ENCODE data around the gene IP6K3.

Gene IP6K3

GRCh38 chr6:33766921-33767907 lies 20.5 kb upstream of the IP6K3 start:
- no peak for TF ChIP-seq CTCF (IDR thresholded peaks at IDR 0.05; ENCODE audit: low read depth, low read length, missing control alignments)
- H3K4me3 ChIP-seq (replicated peaks; ENCODE audit: low read depth, low read length) = no peak overlapping the region
- DNase-seq (ENCODE audit: extremely low read depth, low read depth) = no peak

GRCh38 chr6:33765368-33765767 lies 18.7 kb upstream of the IP6K3 start:
- no peak for DNase-seq (ENCODE audit: extremely low read depth, low read depth)
- TF ChIP-seq CTCF (IDR thresholded peaks at IDR 0.05; ENCODE audit: low read depth, low read length, missing control alignments) = no peak
- H3K4me3 ChIP-seq (replicated peaks; ENCODE audit: low read depth, low read length) = no peak overlapping the region

GRCh38 chr6:33764036-33764435 lies 17.3 kb upstream of the IP6K3 start:
- H3K4me3 ChIP-seq (replicated peaks; ENCODE audit: low read depth, low read length) = no peak overlapping the region
- no peak for DNase-seq (ENCODE audit: extremely low read depth, low read depth)
- TF ChIP-seq CTCF (IDR thresholded peaks at IDR 0.05; ENCODE audit: low read depth, low read length, missing control alignments) = no peak

- no peak for DNase-seq (ENCODE audit: extremely low read depth, low read depth)
- no peak overlapping the region for H3K4me3 ChIP-seq (replicated peaks; ENCODE audit: low read depth, low read length)
- TF ChIP-seq CTCF (IDR thresholded peaks at IDR 0.05; ENCODE audit: low read depth, low read length, missing control alignments) = no peak
Observed at GRCh38 chr6:33763483-33763882, 16.8 kb upstream of the IP6K3 start.

GRCh38 chr6:33762713-33763112 lies 16.0 kb upstream of the IP6K3 start:
- no peak for DNase-seq (ENCODE audit: extremely low read depth, low read depth)
- H3K4me3 ChIP-seq (replicated peaks; ENCODE audit: low read depth, low read length) = no peak overlapping the region
- TF ChIP-seq CTCF (IDR thresholded peaks at IDR 0.05; ENCODE audit: low read depth, low read length, missing control alignments) = no peak

GRCh38 chr6:33761922-33762629 lies 15.4 kb upstream of the IP6K3 start:
- no peak for DNase-seq (ENCODE audit: extremely low read depth, low read depth)
- peak; percentile 69 for TF ChIP-seq CTCF (IDR thresholded peaks at IDR 0.05; ENCODE audit: low read depth, low read length, missing control alignments)
- H3K4me3 ChIP-seq (replicated peaks; ENCODE audit: low read depth, low read length) = no peak overlapping the region

Data from HFF-Myc (cell line).